Inferior parietal cortex (tissue), 1 donor: Measurements from ENCODE around the gene GLDC.
"Not testable (repeated sequence)": the region's sequence is repeated elsewhere in the genome, so short reads cannot be mapped to it uniquely, and the experiment has no call there.

ENCODE experiments used
- DNase-seq: peaks from one replicate; pipeline ENCODE4 v3.0.0-alpha.2; 2016; ENCODE audit errors: extremely low spot score

The GLDC gene

DNA sequence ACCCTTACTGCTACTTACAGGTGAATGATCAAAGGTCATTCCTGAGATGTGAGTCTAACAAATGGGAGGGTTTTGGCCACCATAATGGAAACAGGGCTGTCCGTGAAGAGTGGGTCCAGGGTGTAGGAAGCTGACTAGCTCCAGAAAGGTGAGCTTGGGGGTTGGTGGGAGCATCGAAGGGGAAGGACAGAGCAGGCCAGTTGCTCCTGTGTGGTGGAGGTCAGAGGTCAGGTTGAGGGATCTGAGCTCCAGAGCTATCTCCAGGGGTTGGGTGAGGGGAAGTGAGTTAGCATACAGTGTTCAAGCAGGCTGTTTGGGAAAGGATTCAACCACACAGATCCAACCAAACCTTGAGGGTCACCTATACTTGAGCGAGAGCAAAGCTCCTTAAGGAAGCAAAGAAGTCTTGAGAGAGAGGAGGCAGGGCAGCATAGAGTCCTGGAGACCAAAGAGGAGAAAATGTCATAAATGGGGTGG lies 18.7 kb upstream of the GLDC start:
- no peak for DNase-seq

DNA sequence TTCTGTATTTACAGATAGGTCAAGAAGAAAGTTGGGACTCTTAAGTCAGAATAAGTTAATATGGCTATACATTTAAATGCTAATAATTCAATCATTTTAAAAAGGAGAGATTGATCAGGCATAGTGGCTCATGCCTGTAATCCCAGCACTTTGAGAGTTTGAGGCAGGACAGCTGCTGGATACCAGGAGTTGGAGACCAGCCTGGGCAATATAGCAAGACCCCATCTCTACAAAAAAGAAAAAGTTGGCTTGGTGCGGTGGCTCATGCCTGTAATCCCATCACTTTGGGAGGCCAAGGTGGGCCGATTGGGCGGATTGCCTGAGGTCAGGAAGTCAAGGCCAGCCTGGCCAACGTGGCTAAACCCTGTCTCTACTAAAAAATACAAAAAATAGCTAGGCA lies 15.0 kb upstream of the GLDC start:
- no peak for DNase-seq

DNA sequence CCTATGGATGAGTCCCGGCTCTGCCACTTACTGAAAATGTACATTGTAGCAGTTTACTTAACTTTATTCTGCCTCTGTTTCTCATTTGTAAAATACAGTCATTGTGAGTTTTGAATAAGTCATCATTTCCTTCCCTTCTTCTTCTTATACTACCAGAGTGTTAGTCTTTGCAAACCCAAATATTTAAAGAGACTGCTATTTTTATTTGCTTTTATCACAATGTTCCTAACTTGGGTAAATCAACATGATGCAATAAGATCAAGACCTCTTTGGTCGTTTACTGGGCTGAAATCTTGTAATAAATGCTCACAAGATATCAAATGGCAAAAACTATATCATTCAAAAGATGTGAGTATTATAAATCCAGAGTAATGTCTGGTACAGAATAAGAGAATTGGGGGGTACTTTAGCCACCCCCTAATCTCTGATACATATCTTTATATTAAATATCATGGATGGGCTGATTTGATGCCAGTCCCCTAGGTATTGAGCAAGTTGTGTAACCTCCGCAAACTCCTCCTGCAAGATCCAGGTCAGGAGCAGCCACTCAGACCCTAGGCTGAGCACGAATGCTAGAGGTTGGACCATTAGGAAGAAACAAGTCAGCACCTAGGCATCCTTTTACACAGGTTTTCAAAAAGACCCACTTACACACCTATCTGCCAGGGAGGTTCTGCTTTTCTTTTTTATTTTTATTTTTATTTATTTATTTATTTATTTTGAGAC lies 13.3 kb upstream of the GLDC start:
- DNase-seq, result no peak

DNA sequence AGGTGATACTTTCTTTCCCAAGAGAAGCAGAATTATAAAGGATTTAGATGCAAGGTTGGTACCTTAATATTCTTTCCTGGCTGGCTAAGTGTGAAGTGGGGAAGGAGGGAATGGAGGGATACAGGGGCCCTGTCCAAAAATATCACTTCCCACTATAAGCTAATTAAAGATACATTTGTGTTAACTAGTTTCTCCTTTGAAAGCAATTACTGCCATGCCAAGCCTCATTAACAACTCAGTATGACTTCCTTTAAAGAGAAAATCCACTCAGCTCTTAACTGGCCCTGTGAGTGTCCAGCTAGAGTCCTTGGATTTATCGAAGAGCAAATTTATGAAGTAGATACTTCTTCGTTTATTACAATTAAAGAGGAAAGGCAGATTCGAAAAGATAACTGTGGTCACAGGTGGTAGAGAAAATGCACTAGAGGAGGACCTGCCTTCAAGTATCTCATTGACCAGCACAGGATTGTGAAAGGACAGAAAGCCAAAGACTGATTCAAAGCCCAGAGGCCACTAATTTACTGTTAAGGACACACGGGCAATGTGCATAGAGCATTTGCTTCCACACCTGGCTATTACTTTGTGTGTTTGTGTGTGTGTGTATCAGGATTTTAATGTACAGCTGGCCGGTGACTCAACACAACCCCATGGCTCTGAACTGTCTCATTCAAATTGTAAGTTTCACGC lies 11.2 kb upstream of the GLDC start:
- no peak for DNase-seq

DNA sequence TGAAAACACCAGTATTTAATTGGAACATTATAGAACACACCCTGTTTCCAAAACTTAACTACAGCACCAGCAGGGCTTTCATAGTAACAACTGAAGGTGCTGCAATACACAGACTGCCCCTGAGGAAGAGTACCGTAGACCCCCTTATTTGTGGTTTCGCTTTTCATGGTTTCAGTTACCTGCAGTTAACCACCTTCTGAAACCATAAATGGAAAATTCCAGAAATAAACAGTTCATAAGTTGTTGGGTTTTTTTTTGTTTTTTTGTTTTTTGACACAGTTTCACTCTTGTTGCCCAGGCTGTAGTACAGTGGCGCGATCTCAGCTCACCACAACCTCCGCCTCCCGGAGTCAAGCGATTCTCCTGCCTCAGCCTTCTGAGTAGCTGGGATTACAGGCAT lies 9.5 kb upstream of the GLDC start:
- no peak for DNase-seq

DNA sequence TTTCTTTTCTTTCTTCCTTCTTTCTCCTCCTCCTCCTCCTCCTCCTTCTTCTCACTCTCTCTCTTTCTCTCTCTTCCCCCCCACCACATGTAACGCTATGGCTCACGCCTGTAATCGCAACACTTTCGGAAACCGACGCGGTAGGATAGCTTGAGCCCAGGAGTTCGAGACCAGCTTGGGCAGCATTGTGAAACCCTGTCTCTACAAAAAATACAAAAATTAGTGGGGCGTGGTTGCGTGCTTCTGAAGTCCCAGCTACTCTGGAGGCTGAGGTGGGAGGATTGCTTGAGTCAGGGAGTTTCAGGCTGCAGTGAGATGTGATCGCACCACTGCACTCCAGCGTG lies 736 bp upstream of the GLDC start:
- no peak for DNase-seq

DNA sequence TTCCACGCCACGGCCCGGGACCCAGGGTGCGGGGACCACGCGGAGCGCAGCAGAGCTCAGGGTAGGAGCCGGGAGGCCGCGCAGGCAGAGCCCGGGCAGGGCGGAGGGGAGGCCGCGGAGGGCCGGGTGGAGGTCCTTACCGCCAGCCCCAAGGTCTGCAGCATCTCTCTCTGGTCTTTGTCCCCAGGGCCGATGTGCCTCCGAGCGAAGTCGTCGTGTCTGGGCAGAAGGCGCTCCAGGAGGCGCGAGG lies 499 bp downstream of the GLDC start:
- not testable (repeated sequence) for DNase-seq

DNA sequence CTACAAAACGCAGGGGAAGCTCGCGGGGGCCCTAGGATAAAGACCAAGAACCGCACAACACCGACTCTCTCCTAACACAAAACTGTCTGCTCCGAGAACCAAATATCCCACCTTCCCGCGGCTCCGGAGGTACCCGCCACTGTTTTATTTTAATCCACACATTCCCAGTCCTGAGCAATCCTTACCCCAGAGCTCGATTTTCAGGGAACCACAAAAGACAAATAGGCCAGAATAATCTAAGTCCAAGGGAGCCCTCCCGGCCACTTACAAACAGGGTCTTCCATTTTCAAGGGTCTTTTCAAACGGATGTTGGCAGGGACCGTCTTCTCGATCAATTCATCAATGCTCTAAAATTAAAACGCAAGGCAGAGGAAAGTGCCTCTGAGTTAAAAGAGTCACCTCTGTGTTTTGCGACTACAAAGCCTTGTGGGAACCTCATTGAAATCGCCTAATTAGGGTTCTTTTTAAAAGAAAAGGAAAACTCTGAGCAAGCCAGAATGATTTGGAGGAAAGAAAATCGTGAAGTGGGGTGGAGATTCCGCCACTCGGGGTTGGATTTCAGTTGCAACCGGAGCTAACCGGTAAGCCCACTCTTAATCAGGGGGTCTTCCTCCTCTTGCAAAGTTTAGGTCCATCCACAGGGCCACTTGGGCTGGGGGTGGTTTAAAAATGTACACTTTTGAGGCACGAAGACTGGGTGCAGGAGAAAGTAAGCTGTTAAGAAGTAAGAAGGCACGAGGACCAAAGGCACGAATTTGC lies 1.0 kb downstream of the GLDC start:
- no peak for DNase-seq

DNA sequence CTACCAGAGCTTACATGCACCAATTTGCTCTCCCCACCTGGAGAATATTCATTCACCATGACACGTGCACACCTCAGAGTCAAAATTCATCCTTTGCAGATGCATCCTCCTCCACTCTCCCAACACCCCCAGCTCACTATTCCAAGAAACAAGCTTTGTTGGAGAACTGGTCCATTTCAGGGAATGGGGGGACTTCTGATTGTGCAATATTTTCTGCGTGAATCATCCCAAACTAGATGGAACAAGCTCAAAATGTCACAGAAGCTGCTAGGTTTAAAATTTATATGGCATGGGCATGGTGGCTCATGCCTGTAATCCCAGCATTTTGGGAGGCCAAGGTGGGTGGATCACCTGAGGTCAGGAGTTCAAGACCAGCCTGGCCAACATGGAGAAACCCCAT lies 3.6 kb downstream of the GLDC start:
- DNase-seq, result no peak

DNA sequence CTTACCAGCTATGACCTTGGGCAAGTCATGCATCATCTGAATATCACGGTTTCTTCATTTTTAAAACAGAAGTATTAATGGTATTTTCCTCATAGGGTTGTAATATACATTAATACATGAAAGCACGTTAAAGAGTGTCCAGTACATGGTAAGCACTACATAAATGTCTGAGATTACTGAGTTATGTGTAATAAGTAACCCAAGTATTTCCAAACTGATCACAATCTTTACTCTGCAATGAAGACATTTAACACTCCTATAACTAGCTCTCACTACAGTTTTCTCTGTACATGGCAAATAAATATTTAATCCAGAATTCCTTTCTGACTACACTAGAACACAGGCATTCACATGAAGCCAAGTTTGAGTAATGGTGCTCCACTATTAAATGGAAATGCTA lies 4.0 kb downstream of the GLDC start:
- DNase-seq, result no peak

DNA sequence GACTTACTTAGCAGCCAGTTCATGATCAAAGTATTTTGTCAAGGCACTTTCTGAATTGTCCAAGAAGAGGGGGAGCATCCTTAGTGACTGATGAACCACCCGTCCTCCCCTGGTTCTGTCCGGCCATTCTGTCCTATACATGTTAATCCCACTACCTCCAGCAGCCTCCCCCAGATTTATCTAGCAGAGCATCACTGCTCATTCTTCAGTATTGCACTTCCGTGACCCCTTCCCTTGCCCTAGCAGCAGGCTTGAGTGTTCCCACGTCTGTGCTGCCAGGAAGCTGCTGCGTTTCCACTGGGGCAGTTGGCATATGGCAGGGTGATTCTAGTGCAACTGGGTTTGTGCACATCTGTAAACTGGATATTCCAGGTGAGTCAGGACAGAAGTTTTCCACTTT lies 4.5 kb downstream of the GLDC start:
- no peak for DNase-seq

DNA sequence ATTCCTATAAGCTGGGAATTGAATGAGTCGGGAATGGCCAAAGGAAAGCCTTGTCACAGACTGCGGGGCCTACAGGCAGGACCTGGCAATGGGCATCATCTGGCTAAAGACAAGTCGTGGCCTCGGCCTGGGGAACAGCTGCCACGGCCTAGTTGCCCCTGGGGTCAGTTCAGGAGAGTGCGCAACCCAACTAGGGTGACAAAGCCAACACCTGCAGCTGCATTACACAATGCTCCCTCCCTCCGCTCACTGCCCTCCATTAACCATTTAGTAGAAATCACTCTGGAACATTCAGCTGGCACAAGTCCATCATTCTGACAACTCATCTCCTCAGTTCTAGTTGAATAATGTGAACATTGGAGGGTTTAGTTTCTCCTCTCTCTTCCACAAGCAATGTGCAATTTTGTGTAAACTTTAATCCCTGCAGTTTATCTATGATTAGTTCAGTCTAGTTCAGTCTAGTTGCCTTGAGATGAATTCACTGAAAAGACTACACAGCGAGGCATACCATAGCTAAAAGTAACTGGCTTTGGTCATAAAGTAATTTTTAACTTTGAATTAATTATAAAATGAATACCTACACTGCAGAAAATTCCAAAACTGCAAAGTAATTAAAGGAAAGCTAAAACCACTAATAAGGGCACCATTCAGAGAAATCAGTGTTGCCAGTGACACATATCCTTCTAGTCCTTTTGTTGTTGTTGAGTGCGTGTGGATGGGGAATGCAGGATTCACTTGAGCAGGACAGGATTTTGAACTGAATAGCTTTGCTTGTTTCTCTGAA lies 5.1 kb downstream of the GLDC start:
- no peak for DNase-seq

DNA sequence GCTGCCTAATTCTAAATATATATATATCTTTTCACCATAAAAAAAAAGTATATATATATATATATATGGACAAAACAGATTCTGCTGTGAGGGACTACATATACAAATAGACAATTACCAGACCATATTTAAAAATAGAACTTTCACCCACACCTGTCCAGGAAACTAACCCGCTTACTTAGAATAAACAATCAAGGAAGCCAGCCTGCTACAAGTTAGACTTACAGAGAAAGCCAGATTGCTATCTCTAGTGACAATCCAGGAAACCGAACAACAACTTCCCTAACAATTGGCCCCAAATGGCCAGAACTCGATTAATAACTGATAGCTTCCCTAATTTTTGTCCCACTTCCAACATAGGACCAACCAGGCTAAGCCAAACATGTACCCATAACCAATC lies 5.9 kb downstream of the GLDC start:
- no peak for DNase-seq

DNA sequence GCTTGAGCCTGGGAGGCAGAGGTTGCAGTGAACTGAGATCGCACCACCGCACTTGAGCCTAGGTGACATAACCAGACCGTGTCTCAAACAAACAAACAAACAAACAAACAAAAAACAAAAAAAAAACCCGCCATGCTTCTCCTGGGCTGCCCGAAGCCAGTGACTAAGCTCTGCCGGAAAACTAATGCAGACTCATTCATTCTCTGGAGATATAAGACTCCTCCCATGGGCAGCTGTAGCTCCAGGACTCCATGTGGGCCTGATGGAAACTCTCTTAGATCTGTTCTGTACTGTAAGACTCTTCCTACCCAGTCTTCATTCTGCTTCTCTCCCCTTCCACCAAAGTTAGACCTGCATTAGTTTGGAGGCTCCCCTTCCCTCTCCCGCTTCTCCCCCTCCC lies 11.1 kb downstream of the GLDC start:
- no peak for DNase-seq

DNA sequence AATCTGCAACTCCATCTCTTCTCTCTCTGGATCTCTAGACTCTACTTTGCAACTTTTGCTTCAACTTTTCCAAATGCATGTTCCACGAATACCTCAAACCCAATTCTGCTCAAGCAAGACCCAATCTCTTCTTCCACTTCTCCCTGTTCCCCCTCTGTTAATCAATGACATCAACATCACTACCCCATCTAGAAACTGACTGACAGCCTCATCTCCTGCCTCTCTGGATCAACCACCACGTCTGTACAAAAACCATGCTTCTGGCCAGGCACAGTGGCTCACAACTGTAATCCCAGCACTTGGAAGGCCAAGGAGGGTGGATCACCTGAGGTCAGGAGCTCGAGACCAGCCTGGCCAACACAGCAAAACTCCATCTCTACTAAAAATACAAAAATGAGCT lies 12.2 kb downstream of the GLDC start:
- DNase-seq, result no peak

DNA sequence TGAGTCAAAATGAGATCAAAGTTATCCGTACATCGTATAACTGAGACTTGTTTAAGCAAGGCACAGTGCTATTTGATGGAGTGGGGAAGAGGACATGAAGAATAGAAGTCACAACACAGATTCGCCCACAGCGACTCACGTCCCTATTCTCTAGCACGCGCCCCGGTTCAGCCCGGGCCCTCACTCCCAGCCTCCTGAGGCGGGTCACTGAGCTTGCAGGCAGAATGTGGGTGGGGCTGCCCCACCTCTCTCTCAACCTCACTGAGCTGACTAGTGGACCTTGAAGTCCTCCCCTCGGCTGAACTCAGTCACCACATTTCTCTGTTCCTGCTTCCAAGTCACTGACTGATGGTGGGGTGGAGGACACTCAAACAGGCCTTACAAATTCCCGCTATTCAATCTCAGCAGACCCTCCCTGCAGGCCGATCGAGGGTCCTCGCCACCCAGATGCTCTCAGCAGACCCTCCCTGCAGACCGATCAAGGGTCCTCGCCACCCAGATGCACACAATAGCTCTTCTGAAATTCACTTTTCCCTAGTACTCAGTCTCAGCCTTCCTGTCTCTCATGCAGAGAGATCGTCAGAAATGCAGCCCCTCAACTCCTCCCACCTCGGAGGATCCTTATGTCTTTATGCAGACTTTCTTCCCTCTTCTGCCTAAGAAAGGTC lies 12.9 kb downstream of the GLDC start:
- DNase-seq, result no peak

DNA sequence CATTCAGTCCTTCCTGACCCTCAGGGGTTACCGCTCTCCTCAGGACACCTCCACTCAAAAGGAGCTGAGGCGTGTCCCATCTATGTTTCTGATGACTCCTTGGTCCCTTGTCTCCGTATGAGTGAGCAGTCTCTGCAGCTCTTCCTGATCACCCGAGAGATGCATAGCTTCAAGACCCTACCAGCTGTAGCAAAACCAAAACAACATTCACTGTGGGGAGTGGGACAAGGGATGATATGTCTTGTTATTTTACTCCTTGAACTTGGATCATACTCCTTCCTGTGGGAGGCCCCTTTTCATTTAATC lies 14.4 kb downstream of the GLDC start:
- no peak for DNase-seq

DNA sequence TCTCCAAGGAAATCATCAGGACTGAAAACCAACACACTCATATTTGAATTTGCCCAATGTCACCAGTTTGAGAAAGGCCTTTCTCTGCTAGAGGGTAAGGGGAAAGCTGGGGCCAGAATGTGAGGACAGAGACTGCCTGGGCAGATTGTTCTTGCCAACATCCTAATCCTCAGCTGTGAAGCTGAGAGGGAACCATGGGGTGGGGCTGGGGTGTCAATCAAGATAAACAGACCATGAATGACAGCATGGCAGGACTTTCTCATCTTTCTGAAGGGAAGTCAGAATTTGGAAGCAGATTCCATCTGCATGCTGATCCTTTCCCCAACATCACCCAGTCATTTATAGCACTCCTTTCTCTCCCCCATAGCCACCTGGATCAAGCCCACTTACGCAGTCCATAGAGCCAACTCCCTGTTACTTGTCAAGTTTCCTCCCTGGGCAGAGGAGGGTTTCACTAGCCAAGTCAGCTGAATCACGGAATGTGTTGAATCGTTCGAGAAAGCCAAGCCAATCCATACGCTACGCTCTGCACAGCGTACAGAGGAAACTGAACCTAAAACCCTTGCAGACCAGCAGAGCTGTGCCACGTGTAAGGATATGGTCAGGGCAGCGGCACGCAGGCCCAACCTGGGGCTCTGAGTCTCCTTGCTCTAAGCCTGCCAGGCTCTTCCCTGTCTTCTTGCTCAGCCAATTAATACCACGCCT lies 14.9 kb downstream of the GLDC start:
- DNase-seq, result no peak

DNA sequence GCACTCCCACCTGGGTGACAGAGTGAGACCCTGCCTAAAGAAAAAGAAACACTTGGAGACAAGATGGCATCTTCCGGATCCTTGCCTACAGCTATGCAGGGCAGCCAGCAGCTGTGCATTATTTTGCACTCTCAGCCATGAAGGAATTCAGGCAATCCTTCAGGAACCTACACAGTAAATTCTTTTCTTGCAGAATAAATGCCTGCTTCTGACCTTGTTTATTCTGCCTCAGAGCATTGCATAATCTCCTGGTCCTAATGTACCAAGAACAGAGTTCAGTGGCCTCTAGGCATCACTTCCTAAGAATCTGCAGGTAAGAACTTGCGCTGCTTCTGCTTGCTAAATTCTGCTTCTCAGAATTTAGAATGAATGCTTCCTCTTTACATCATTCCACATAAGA lies 16.8 kb downstream of the GLDC start:
- DNase-seq, result no peak

DNA sequence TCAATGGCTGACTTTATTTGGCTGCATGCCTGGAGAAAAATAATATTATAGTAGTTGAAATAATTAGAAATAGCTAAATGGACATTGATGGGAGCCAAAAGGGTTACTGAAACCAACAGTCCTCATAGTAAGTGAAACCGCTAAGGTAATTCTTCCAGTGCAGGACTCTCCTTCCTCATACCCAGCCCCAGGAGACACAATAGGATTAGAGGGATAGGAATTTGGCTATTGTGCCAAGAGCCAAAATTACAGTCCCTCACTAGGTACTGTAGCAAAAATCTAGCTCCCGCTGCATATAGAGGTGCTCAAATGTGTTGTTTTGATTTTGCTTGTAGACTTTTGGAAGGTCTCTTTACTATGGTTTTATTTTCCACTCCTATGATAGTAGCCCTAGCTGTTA lies 20.2 kb downstream of the GLDC start:
- DNase-seq, result no peak

DNA sequence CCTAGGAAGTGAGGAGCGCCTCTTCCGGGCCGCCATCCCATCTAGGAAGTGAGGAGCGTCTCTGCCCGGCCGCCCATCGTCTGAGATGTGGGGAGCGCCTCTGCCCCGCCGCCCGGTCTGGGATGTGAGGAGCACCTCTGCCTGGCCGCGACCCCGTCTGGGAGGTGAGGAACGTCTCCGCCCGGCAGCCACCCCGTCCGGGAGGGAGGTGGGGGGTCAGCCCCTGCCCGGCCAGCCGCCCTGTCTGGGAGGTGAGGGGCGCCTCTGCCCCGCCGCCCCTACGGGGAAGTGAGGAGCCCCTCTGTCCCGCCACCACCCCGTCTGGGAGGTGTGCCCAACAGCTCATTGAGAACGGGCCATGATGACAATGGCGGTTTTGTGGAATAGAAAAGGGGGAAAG lies 22.7 kb downstream of the GLDC start:
- not testable (repeated sequence) for DNase-seq

DNA sequence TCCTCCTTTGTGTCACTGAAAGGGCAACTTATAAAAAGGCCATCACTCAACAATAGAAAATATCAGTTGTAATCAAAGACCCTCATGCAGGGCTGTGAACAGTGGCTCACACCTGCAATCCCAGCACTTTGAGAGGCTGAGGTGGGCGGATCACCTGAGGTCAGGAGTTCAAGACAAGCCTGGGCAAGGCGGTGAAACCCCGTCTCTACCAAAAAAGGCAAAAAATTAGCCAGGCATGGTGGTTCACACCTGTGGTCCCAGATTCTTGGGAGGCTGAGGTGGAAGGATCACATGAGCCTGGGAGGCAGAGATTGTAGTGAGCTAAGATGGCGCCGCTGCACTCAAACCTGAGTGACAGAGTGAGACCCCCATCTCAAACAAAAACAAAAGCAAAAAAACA lies 24.7 kb downstream of the GLDC start:
- no peak for DNase-seq
